ENCODE data around the gene CHAC1. TPM values are rescaled to one million over a fixed set of nuclear protein-coding genes. Genes with fewer than 3 reads are reported as not detected.

Gene CHAC1
- total RNA-seq, 2 experiments from 2014 or later = 43.9 to 45.8 TPM

DNA sequence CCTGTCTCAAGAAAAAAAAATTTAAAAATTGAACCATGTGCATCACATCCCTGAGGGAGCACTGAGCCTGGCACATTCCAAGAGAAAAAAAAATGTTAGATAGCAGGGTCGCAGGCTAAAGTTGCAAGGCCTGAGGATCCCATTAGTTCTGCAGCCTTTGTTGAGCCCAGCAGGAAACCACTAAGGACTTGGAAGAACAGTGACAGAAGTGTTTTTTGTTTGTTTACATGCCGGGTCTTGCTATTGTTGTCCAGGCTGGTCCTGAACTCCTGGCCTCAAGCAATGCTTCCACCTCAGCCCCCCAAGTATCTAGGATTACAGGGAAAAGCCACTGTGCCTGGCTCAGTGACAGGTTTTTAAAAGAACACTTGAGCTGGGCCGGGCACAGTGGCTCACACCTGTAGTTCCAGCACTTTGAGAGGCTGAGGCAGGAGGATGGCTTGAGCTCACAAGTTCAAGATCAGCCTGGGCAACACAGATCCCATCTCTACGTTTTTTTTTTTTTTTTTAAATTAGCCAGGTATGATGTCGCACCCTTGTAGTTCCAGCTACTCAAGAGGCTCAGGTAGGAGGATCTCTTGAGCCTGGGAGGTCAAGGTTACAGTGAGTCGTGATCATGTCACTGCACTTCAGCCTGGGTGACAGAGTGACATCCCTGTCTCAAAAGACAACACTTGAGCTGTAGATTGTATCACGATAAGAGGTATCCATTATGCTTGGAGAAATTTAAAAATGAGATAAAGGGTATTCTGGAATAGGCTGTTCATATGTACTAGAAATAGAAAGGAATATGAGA, 15.2 kb downstream of the CHAC1 start:
- Mint-ChIP-seq H3K27me3 (no peaks in the 10 kb centered on the region), H3K27ac (no peak overlapping the region), H3K4me3 (no peak overlapping the region), H3K4me1 (no peaks in the 10 kb centered on the region), H3K36me3 (no peaks in the 10 kb centered on the region), H3K9me3 (no peaks in the 10 kb centered on the region)
- no peak for DNase-seq

DNA sequence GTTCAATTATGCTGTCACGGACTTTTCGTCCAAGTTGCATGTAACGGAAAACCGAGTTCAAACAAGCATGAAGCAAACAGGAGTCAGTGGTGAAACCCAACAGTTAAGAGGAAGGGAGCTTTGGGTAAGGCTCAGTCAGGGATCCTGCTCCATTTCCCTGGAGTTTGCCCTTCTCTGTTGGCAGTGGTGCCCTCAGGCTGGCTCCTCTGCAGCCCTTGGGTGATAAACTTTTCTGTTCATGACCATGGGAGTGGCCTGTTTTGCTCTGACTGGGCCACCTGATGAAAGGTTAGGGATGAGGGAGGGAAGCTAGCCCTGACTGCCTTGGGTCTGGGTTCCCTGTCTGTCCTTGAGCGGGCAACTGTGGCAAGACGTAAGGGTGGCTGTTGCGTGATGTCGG, 16.1 kb downstream of the CHAC1 start:
- H3K9me3 Mint-ChIP-seq = no peaks in the 10 kb centered on the region

GRCh38 chr15:40974879-40975278, 21.6 kb downstream of the CHAC1 start:
- DNase-seq = no peak
- Mint-ChIP-seq H3K27ac (no peak overlapping the region), H3K4me3 (peak overlapping the region; percentile 14), H3K36me3 (peaks cover 6% of the 10 kb centered on the region), H3K4me1 (no peaks in the 10 kb centered on the region), H3K9me3 (no peaks in the 10 kb centered on the region), H3K27me3 (no peaks in the 10 kb centered on the region)

More for the DNA sequence above, 16.1 kb downstream of the CHAC1 start:
- H3K36me3 Mint-ChIP-seq = no peaks in the 10 kb centered on the region
- no peak overlapping the region for H3K4me3 Mint-ChIP-seq
- no peaks in the 10 kb centered on the region for H3K4me1 Mint-ChIP-seq
- H3K27me3 Mint-ChIP-seq = no peaks in the 10 kb centered on the region
- no peak overlapping the region for H3K27ac Mint-ChIP-seq
- DNase-seq = no peak

DNA sequence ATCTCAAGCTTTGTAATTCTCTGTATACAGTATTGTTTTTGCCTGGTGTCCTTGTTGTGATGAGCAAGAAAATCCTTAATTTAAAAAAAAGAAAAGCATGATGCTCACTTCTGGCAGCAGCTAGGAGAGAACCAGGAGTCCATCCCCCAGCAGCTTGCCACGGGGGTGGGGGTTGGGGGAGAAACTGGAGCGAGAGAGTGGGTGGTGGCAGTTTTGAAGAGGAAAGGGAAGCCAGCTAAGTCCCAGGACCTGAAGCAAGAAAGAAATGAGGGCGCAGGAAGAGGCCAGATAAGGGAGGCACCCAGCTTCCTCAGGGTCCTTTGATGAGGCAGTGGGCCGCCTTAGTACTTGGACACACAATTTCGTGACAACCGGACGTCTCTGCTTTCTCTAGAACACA, 23.5 kb downstream of the CHAC1 start:
- DNase-seq = no peak
- Mint-ChIP-seq H3K4me1 (peaks cover 2% of the 10 kb centered on the region), H3K36me3 (peaks cover 12% of the 10 kb centered on the region), H3K9me3 (no peaks in the 10 kb centered on the region), H3K27me3 (no peaks in the 10 kb centered on the region), H3K4me3 (no peak overlapping the region), H3K27ac (no peak overlapping the region)

DNA sequence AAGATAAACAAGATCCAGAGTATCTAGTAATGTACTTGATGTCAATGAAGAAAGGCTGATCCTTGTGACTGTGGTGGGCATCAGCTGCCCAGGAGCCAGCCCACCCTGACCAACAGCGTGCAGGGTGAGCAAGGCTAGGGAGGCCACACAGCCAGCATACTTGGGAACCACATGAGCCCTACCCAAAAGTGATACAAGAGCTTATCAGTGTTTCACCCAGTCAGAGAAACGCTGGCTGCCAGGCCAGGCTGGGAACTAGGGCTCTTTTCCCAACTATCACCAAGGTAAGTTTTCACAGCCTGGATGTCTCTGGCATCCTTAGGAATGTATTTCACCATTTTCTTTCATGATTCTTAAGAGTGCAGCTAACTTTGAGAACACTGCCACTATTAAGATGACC, 24.9 kb downstream of the CHAC1 start:
- no peaks in the 10 kb centered on the region for H3K27me3 Mint-ChIP-seq
- no peak overlapping the region for H3K4me3 Mint-ChIP-seq
- H3K27ac Mint-ChIP-seq = no peak overlapping the region
- peaks cover 13% of the 10 kb centered on the region for H3K36me3 Mint-ChIP-seq
- no peaks in the 10 kb centered on the region for H3K9me3 Mint-ChIP-seq
- no peak for DNase-seq
- peaks cover 2% of the 10 kb centered on the region for H3K4me1 Mint-ChIP-seq

DNA sequence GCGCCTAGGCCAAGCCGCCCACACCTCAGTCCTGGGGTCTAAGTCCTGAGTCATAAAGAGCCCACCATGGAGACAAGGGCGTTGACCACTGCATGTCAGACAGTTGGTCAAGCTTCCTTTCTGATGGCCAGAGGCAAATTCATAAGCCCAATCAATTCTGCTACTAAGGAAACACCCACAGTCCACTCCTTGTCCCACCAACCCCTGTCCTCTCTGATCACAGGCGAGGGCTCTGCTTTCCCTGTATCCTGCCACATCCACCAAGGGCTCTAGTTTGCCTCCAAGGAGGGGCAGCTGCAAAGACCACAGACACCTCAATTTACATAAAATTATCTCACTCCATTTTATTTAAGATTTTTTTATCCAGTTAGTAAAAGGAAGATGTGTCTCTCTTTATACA, 25.3 kb downstream of the CHAC1 start:
- peaks cover 13% of the 10 kb centered on the region for H3K36me3 Mint-ChIP-seq
- H3K4me1 Mint-ChIP-seq = peaks cover 2% of the 10 kb centered on the region
- H3K9me3 Mint-ChIP-seq = no peaks in the 10 kb centered on the region
- no peaks in the 10 kb centered on the region for H3K27me3 Mint-ChIP-seq
- no peak for DNase-seq
- no peak overlapping the region for H3K27ac Mint-ChIP-seq
- no peak overlapping the region for H3K4me3 Mint-ChIP-seq

- Mint-ChIP-seq H3K4me3 (no peak overlapping the region), H3K27me3 (no peaks in the 10 kb centered on the region), H3K27ac (peak overlapping the region; percentile 10), H3K4me1 (peaks cover 2% of the 10 kb centered on the region), H3K9me3 (no peaks in the 10 kb centered on the region), H3K36me3 (peaks cover 15% of the 10 kb centered on the region)
- DNase-seq = no peak
Observed at GRCh38 chr15:40981186-40981585, 27.9 kb downstream of the CHAC1 start.

- no peak overlapping the region for H3K4me3 Mint-ChIP-seq
- DNase-seq = no peak
- H3K27ac Mint-ChIP-seq = no peak overlapping the region
- peaks cover 2% of the 10 kb centered on the region for H3K4me1 Mint-ChIP-seq
- no peaks in the 10 kb centered on the region for H3K27me3 Mint-ChIP-seq
- peaks cover 21% of the 10 kb centered on the region for H3K36me3 Mint-ChIP-seq
- H3K9me3 Mint-ChIP-seq = no peaks in the 10 kb centered on the region
Observed at GRCh38 chr15:40982855-40983254, 29.6 kb downstream of the CHAC1 start.

DNA sequence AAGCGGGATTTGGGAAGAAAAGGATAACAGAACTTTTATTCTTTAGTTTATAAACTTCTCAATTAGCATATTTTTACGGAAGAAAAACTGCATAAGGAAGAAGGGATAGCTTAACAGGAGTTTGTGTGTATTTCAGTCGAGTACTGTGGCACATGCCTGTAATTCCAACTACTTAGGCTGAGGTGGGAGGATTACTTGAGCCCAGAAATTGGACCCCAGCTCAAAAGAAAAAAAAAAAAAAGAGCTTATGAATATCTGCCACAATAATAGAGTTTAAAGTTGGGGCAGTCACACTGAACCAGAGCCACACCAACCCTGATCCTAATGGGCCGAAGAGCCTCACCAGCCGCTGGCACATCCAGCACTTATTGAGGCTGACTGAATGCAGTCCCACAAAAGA, 31.1 kb downstream of the CHAC1 start:
- DNase-seq = no peak
- no peaks in the 10 kb centered on the region for H3K27me3 Mint-ChIP-seq
- H3K4me3 Mint-ChIP-seq = no peak overlapping the region
- H3K27ac Mint-ChIP-seq = no peak overlapping the region
- no peaks in the 10 kb centered on the region for H3K9me3 Mint-ChIP-seq
- peaks cover 2% of the 10 kb centered on the region for H3K4me1 Mint-ChIP-seq
- peaks cover 15% of the 10 kb centered on the region for H3K36me3 Mint-ChIP-seq

DNA sequence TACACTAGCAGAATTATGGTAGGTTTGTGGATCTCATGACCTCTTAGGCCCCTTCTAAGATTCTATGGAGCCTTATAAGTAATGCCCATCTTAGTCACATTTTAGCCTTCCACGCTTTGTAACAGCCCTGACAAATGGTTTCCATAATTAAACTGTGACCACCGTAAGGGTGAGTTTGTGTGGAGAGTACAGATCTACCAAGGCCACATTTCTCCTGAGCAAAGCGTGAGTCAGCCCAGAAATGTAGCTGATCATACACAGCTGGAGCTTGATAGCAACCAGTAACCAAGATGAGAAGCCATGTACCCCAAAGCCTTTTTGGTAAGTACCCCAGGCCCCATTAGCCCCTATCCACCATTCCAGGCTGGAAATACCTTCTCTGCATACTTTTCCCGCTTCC, 31.7 kb downstream of the CHAC1 start:
- no peak overlapping the region for H3K27ac Mint-ChIP-seq
- peaks cover 17% of the 10 kb centered on the region for H3K36me3 Mint-ChIP-seq
- peaks cover 2% of the 10 kb centered on the region for H3K4me1 Mint-ChIP-seq
- no peaks in the 10 kb centered on the region for H3K27me3 Mint-ChIP-seq
- H3K9me3 Mint-ChIP-seq = no peaks in the 10 kb centered on the region
- no peak overlapping the region for H3K4me3 Mint-ChIP-seq
- DNase-seq = no peak

DNA sequence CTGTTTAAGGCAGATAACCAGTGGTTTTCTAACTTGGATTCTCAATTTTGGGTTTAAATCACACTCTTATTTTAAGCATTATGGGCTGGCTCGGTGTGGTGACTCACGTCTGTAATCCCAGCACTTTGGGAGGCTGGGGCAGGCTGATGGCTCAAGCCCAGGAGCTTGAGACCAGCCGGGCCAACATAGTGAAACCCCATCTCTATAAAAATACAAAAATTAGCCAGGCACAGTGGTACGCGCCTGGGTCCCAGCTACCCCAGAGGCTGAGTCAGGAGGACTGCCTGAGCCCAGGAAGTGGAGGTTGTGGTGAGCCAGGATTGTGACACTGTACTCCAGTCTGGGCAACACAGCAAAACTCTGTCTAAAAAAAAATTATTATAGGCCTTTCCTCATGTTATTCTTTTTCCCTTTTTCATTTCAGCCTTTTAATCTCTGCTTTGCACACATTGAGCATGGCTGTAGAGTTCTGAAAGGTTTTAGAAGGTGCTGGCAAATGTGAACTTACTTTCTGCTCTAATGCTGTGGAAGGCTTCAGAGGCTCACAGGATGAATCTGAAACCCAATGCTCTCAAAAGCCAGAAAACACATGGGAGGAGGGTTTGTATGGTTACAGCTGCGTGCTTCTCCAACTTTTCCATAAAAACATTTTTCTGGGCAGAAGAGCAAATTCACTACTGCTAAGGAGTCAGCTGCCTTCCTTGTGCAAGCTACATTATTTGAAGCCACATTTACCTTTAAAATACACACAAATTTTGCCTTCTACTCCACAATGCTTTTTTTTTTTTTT, 32.5 kb downstream of the CHAC1 start:
- peaks cover 24% of the 10 kb centered on the region for H3K36me3 Mint-ChIP-seq
- H3K27me3 Mint-ChIP-seq = no peaks in the 10 kb centered on the region
- H3K27ac Mint-ChIP-seq = no peak overlapping the region
- no peak for DNase-seq
- no peaks in the 10 kb centered on the region for H3K9me3 Mint-ChIP-seq
- no peak overlapping the region for H3K4me3 Mint-ChIP-seq
- peaks cover 8% of the 10 kb centered on the region for H3K4me1 Mint-ChIP-seq

DNA sequence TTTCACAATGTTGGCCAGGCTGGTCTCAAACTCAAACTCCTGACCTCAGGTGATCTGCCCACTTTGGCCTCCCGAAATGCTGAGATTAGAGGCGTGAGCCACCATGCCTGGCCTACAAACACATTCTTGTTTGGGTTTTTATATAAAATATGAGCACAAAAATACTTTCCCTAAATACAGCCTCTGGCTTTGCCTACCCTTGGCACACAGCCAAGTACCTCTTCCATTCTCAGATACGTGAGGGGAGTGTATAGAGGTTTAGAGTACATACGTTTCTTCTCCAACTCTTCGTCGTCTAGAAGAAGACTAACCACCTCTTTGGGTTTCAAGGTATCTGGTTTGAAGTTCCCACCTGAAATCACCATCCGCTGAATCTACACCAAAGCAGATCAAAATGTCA, 33.5 kb downstream of the CHAC1 start:
- peaks cover 25% of the 10 kb centered on the region for H3K36me3 Mint-ChIP-seq

GRCh38 chr15:40988156-40988555, 34.9 kb downstream of the CHAC1 start:
- Mint-ChIP-seq H3K9me3 (no peaks in the 10 kb centered on the region), H3K27ac (no peak overlapping the region), H3K4me3 (no peak overlapping the region), H3K4me1 (peaks cover 11% of the 10 kb centered on the region), H3K27me3 (no peaks in the 10 kb centered on the region), H3K36me3 (peaks cover 25% of the 10 kb centered on the region)
- DNase-seq = no peak

More for the DNA sequence above, 33.5 kb downstream of the CHAC1 start:
- no peak for DNase-seq
- H3K27ac Mint-ChIP-seq = no peak overlapping the region
- H3K27me3 Mint-ChIP-seq = no peaks in the 10 kb centered on the region
- no peaks in the 10 kb centered on the region for H3K9me3 Mint-ChIP-seq
- no peak overlapping the region for H3K4me3 Mint-ChIP-seq
- peaks cover 11% of the 10 kb centered on the region for H3K4me1 Mint-ChIP-seq

DNA sequence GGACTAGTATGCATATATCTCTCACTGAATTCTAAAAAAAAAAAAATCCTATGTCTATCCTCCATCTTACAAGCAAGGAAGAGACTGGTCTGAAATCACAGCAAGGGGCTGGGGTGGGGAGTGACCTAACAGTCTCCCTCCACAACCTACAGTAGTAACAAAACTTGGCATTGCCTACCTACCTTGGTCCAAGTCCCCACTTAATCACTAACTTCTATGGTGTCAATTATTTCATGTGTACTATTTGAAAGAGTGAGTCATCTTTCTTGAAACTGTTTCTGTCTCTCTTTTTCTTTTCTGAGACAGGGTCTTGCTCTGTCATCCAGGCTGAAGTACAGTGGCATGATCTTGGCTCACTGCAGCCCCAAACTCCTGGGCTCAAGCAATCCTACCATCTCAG, 36.8 kb downstream of the CHAC1 start:
- H3K27me3 Mint-ChIP-seq = no peaks in the 10 kb centered on the region
- H3K4me1 Mint-ChIP-seq = peaks cover 11% of the 10 kb centered on the region
- H3K27ac Mint-ChIP-seq = no peak overlapping the region
- no peak overlapping the region for H3K4me3 Mint-ChIP-seq
- no peaks in the 10 kb centered on the region for H3K9me3 Mint-ChIP-seq
- peaks cover 26% of the 10 kb centered on the region for H3K36me3 Mint-ChIP-seq
- no peak for DNase-seq

- H3K27ac Mint-ChIP-seq = peak overlapping the region; percentile 39
- no peak for DNase-seq
- peaks cover 27% of the 10 kb centered on the region for H3K36me3 Mint-ChIP-seq
- no peaks in the 10 kb centered on the region for H3K27me3 Mint-ChIP-seq
- no peak overlapping the region for H3K4me3 Mint-ChIP-seq
- peaks cover 12% of the 10 kb centered on the region for H3K4me1 Mint-ChIP-seq
- no peaks in the 10 kb centered on the region for H3K9me3 Mint-ChIP-seq
Observed at GRCh38 chr15:40990789-40991188, 37.5 kb downstream of the CHAC1 start.

GRCh38 chr15:40991355-40991754, 38.1 kb downstream of the CHAC1 start:
- Mint-ChIP-seq H3K4me3 (no peak overlapping the region), H3K9me3 (no peaks in the 10 kb centered on the region), H3K27me3 (no peaks in the 10 kb centered on the region), H3K36me3 (peaks cover 27% of the 10 kb centered on the region), H3K4me1 (peaks cover 12% of the 10 kb centered on the region), H3K27ac (no peak overlapping the region)
- no peak for DNase-seq

Data from activated naive CD8-positive, alpha-beta T cell treated with anti-CD3 and anti-CD28 coated beads for 36 hours (primary cell).